GM19328 (cell line): ENCODE measurements around the gene SRGAP2.
"Not testable (repeated sequence)": the region's sequence is repeated elsewhere in the genome, so short reads cannot be mapped to it uniquely, and the experiment has no call there.

ENCODE experiments used
- ATAC-seq: cut with Tn5 transposase; IDR thresholded peaks from one replicate; pipeline ENCODE4 v1.9.1; 2021; ENCODE audit warnings: mild to moderate bottlenecking, moderate library complexity; ENCODE audit not compliant: unreplicated experiment

Gene SRGAP2

DNA sequence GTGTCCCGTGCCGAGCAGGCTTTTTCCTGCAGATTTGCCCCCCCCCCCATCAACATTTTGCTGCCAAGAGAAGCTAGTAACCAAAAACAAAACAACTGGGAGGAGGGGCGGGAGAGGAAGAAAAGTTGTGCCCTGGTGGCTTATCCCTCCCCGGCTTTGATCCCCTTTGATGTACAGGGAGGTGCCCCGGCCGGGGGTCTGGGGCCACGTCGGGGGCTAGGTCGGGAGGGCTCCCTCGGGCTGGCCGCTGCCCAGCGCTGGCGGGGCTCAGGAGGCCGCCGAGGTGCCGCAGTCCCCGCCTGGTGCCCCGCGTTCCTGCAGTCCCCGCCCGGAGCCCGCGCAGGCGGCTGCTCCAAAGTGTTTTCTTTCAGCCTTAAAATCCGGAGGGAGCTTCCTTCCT is 1.5 kb downstream of the SRGAP2 start:
- not testable (repeated sequence) for ATAC-seq

DNA sequence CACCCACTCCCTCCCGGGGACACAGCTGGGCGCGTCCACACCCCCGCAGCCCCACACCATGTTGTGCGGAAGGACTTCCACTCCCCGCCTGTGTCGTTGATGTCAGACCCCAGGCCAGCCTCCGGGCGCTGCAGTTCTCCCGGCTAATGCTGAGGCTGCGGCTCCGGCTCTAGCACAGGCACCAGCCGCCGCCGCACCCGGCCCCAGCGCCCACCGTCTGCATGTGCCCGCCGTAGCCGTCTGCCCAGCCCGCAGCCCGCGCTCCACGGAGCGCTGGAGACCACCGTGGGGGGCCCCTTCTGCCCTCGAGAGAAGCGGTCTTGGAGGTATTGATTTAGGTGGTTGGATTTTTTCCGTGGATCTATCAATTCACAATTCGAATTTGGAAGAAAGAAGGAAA is 2.2 kb downstream of the SRGAP2 start:
- ATAC-seq: not testable (repeated sequence)

DNA sequence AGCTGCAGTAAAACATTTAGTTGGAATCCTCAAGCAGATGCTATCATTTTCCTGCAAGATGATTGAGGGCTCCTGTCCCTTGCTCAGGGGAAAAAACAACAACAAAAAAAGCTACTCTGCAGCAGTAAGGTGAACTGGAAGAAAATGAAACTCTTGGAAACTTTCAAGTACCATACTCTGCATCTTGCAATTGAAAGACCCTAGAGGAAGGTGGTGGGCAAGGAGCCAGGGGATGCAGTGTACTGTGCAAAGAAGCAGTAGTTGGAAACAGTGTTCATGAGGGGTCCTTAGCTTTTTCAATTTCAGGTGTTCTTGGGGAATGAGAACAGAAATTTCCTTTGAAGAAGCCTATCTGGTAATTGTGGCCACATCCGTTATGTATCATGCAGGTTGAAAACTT is 7.5 kb downstream of the SRGAP2 start:
- not testable (repeated sequence) for ATAC-seq

DNA sequence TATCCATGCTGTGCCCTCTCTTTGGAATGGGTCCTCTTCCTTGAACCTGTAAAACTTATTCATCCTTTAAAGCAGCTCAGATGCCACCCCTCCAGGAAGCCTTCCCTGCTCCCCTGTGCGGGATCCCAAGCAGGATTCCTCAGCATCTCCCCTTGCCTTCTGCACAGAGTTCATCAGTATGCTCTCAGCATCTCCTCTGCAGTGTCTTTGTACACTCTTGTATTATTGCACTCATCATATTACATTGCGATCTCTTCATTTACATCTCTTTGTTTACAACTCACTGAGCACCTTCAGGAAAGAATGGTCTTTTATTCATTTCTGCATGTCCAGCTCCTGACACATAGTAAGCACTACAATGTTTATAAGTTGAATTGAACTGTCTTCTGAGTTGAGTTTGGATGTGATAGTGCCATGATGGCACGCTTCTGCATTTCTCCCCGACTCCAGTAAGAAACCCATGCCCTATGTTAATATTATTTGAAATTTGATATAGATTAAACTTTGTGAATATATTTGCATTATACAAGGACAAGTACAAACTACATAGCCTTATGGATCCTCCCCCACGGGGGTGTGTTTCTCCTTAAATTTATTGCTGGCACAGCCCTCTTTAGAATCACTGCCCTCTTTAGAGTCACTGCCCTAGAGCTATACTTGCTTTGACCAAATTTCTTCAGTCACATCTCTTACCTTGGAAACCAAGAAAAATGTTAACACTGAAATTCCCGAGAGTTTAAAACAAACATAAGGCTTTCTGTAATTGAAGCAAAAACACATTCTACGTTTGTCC is 12.5 kb downstream of the SRGAP2 start:
- ATAC-seq: not testable (repeated sequence)

DNA sequence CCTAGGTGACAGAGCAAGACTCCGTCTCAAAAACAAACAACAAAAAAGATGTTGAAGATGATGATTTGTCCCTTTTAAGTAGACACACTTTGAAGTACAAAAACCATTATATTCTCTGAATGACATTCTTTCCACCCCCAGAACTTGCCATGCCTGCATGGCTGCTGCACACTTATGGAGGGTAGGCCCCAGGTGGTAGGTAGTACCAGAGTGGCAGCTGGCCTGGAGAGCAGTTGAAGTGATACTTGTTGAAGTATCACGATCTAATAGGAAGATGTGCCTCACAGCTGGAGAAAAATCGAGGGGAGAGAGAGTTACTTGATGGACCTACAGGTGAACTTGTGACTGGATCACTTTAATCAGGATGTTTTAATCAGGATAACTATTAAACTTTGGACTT is 14.9 kb downstream of the SRGAP2 start:
- not testable (repeated sequence) for ATAC-seq

DNA sequence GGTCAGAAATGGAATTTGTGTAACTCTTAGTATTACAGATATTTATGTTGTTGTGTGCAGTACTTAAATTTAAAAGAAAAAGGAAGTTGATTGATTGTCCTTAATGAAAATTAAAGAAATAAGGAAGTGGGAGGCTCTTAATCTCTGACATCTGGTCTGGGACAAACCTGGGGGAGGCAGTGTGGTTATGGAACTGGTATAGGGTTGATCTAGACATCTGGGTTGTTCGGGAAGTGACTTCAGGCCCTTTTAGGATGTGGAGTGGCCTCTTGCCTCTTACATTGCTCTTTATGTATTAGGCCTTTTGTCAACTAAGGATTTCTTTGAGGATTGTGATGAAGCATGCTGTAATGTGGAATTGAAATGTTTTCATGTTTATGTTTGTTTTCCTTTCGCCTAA is 15.4 kb downstream of the SRGAP2 start:
- ATAC-seq: not testable (repeated sequence)

DNA sequence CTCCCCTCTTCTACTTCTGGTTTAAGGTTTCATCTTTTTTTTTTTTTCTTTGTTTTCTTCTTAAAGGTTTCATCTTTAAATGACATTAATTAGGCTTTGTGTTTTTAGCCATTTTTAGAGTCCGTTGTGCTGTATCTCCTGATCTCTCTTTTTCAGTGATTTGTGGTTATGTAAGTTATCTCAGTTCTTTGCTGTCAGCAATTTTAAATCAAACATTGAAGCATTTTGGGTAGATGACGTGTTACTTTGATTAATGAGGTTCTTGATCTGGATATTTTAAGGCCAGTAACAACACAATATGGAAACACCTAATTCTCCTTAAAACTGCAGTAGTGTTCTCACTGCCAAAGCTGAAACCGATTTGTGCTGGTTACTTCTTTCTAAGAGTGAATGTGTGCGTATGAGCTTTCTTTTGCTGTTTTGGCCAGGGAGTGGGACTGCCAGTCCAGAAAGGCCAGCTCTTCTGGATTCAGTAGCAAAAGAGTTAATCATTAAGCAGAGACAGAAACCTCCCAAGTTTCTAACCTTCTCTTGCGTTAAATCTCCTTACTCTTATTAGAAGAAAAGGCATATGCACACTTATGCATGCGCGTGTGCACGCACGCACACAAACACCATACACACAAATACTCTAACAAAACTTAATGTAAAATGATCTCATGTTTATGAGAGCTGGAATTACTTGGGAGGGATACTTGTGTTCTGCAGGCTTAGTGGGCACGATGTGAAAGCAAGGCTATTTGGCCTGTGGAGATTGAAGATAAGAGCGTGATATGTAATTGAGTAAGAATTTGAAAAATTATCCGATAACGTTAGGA is 16.4 kb downstream of the SRGAP2 start:
- not testable (repeated sequence) for ATAC-seq

DNA sequence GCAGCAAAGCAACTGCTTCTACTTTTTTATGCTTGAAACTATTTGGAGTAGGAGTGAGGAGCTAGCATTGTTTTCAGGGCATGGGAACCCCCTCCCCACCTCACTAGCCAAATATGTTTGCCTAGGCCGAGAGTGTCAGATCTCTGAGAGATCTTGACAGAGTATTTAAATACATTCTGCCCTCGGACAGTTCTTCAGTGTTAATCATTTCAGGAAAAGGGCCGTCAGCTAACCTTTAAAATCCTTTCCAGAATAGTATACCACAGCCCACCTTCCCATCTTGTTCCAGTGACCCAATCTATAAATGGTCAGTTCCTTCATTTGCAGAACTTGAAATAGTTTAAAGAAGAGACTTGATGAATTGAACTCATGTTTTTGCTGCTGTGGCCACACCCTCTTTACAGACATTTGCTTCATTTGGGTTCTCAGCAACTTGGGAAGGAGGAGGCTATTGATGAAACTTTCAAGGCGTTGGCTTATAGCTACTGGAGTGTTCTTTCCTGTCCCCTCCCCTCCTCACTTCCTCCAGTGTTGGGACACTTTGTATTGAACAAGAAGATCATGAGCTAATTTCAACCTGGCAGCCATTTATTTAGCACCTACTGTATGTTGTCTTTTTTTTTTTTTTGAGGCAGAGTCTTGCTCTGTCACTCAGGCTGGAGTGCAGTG is 17.1 kb downstream of the SRGAP2 start:
- ATAC-seq: not testable (repeated sequence)

DNA sequence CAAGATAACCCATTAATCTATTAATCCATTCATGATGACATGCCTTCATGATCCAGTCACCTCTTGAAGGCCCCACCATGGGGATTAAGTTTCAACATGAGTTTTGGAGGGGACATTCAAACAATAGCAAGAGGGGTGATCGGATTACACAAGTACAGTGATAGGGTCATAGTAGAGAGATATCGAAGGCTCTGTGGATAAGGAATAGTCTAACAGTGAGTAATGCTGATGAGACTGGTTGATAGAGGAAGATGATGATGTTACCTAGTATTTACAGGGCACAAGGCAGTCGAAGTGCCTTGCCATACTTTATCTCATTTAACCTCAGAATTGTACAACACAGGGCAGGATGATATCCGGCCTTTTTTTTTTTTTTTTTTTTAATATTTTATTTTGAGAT is 18.2 kb downstream of the SRGAP2 start:
- ATAC-seq: not testable (repeated sequence)

DNA sequence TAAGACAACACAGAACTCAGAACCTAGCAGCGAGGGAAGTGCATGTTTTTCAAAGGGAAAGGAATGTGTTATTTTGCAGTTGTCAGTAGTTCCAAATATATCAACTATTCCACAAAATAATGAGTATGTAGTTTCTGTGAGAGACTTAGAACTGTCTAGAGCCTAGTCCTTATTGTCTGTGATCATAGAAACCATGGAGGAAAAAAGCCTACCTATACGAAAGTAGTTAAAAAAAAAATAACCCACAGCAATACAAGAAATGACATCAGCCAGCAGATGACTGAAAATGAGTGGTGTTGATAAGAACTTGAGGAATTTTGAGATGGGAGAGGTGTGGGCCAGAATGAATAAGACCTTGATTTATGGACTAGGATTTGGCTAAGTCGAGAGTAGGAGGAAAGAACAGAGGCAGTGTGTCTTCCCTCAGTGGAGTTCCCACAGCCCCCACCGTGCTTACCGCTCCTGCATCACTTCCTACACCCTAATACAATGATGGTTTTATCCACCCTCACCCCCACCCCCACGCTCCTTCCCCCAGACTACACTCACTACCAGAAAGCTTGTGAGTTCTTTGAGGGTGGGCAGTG is 20.9 kb downstream of the SRGAP2 start:
- ATAC-seq: not testable (repeated sequence)

DNA sequence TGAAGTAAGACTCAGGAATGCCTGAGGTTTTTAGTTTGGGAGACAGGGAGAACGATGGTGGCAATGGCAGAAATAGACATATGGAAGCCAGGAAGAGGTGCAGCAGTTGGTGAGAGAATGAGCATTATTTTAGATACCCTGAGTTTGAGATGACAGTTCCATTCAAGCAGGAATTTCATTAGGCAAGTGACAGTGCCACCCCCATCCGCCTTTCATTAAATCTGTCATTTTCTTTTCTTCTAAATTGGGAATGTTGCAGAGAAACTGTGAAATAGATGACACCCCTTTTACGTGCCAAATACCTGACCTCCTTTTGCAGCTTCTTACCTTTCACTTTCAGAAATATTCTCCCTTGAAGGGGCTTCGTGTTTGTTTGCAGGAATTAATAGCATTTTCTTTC is 22.0 kb downstream of the SRGAP2 start:
- not testable (repeated sequence) for ATAC-seq

DNA sequence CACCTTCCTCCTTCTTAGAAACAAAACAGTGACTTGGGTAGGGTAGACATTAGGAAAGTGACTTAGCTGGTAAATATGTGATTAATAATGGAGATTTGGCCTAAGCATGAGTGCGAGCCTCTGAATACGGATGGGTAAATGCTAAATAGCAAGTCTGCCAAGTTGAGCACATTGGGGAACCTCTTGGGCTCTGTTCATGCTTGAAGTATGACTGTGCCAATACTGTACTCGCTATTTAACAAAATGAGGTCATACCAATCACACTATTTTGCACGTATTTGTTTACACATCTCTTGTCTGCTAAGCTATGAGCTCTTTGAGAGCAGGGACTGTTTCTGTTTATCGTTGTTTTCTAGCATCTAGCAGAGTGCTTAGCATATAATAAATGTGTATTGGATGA is 23.5 kb downstream of the SRGAP2 start:
- not testable (repeated sequence) for ATAC-seq

DNA sequence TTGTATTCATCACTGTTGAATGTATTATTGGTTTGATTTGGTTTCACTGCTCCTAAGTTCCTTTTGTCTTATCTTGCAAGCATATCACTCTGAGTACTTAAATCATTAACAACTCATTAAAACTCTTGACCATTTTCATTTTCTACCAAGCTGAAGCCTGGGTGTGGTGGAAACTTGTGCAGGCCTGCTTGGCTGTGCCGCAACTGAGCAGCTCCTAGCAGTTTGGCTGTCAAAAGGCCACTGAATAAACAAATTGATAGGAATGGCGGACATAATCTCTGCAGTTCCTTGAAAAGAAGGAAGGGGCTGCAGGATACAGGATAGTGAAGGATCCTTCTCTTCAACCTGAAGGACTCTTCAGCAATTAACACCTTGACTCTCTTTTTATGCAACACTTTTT is 25.9 kb downstream of the SRGAP2 start:
- ATAC-seq: not testable (repeated sequence)

DNA sequence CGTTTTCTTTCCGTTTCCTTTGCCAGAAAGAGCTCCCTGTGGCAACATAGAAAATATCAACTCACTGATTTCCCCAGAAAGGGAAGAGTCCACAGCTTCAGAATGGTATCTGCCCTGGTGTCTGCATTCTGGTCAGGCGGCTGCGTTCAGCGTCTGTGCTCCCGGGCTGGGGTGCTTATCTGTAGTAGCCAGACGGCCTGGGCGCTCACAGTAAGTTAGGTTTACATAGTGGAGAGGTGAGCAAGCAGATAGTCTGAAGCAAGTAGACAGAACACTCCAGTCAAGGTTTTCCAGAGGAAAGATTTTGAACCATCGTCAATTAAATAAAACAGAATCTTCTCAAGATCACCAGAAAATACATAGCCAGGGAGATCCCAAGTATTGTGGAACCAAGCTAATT is 28.6 kb downstream of the SRGAP2 start:
- not testable (repeated sequence) for ATAC-seq

DNA sequence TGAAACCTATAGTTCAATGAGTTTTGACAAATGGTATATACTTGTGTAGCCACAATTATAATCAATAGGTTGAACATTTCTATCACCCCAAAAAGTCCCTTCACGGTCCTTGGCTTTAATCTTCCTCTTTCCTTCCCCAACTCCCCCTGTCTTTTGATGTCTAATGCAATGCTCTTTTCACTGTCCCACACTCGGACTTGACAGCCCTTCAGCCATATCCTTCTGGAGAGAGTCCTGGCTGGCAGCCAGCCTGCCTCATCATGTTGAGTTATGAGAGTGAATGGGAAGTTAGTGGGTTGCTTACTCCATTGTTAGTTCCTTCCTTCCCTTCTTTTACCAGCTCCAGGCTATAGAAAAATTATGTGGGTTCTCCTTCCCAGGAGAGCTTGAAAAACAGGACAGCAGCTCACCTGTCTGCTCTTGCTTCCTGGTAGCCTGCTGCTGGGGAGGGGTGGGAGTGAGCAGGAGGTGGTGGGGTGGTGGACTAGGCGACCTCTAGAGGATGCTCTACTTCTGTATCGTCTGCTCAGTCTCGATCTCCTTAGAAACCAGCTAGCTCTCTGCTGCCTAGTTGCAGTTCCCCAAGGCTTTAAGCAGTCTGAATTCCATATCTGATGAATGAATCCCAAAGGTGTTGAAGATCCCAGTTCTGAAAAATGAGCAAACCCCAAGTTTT is 29.8 kb downstream of the SRGAP2 start:
- ATAC-seq: not testable (repeated sequence)

DNA sequence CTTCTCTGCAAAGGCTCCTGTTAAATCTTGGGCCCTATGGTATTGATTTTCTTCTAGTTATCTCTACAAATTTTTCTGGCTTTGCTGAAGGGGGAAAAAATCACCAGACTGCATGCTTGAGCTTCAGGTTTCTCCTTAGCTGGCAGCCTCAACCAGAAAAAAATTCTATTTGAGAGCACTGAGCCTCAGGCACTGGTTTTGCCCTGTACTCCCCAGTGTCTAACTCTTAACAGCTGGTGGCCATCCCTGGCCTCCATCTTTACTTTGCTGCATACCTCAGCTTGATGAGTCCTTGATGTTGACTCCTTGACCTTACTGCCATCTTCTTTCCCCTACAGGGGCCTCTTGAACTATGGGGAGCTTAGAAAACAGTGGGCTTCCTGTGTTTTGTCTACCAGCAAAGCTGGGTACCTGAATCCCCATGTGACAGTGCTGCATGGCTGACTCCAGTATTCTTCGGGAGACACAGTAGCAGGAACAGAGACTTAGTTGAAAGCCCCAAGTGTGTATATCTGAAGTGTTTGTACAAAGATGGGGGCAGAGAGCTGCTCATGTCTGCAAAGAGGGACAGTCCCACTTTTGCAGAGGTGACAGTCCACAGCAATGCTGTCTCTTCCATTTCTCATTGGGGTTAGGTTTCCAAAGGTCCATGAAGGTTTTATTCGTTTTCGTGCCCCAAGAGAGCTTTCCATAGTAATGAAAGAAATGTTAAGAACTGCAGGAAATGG is 31.0 kb downstream of the SRGAP2 start:
- not testable (repeated sequence) for ATAC-seq

DNA sequence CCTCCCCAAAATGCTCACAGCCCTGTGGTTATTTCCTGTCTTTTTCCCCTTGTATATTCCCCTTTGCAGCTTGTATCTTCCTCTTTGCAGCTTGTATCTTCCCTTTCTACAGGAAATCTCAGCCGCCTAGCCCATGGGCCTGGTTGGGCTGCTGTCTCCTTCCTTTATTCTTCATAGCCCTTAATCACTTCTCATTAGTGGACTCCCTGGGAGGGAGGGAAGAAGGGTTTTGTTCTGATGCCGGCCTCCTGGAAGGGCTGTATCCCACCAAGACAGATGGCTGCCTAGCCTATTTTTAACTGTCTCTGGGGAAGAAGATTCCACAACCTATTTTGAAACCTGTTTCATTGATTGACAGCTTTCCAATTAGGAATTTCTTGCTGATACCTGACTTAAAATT is 31.8 kb downstream of the SRGAP2 start:
- not testable (repeated sequence) for ATAC-seq

DNA sequence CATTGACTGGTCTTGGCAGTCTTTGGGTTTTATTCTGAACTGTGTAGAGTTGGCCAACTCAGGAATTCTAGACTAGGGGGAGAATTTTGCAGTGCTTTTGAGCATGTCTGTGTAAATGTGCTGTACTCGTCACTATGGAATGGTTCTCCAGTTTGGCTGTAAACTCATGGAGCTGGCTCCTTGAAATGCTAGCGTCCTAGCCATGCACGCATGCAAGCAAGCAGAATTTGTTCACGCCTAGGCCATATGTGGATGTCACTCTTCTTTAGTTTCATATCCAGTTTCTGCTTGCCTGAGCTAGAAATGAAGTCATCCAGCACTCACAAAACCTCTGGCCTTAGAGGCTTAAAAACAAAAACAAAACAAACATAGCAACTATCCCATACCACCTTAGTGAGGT is 36.9 kb downstream of the SRGAP2 start:
- ATAC-seq: not testable (repeated sequence)

DNA sequence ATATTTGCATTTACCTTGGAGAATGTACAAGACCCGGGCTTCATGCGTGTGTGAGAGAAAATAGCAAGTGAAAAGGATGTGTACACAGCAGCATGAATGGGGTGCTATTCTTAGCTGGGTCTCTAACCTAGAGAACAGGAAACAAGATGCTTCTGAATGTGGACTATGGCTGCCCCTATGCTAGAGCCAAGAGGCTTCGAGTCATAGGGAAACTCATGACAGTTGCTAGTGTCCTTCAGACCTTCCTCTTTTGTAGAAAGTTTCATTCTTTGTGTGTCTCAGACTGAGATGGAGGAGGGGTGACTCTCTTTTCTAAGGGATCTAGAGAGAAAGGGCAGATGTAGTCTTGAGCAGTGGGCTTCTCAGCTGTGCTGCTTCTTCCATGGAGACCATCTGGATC is 40.0 kb downstream of the SRGAP2 start:
- peak; percentile 97 for ATAC-seq

DNA sequence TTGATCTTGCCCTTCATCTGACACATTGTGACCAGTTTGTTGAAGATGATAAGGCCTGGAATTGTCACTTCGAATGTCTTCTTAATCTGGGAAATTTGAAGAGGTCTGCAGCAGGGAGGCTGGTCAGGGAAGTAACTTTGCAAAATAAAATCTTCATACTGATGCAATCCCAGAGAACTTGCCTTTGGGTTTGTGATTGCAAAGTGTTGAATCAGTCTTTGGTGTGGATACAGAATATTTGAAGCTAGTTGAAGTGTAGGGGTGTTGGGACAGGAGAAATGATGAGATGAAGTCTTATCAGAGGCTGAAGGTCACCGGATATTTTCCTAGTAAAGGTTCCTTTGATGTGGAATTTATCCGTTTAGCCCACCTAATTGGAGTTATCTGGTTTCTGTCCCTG is 42.1 kb downstream of the SRGAP2 start:
- ATAC-seq: not testable (repeated sequence)
